Panc1 (cell line): Measurements from ENCODE around the gene CTSA. TPM values are rescaled to one million over a fixed set of nuclear protein-coding genes. Genes with fewer than 3 reads are reported as not detected.

Experiments
- ATAC-seq: fragments of 200-7000 bp; cut with Tn5 transposase; 2 replicates; pipeline ENCODE4 v1.9.1; 2020; ENCODE audit warnings: mild to moderate bottlenecking, moderate library complexity
- BruUV-seq: library from RNA; stranded (reverse); fragments of 400-500 nt; replicated peaks from 2 replicates; lab custom pipeline; 2021; lab: Mats Ljungman, UMichigan
- CTCF ChIA-PET: fragments of 300-600 bp; sonication (Branson Sonifier 250); formaldehyde crosslinking; loops from one replicate; lab custom pipeline; 2022; ENCODE audit warnings: antibody characterized with exemption; lab: Charles Lee
- POLR2A ChIA-PET: fragments of 300-600 bp; sonication (Branson Sonifier 250); formaldehyde crosslinking; loops from one replicate; lab custom pipeline; 2022; ENCODE audit warnings: antibody characterized with exemption; lab: Charles Lee
- DNase-seq: peaks from one replicate; pipeline ENCODE4 v3.0.0-alpha.2; 2010; ENCODE audit warnings: low read depth, low spot score
- H3K27ac ChIP-seq: 2 replicates; pipeline ENCODE4 v1.5.1; 2011; ENCODE audit warnings: mild to moderate bottlenecking, low read length, inconsistent platforms
- H3K27me3 ChIP-seq: fragments of 200-500 bp; sonication (Bioruptor generic); 2 replicates; pipeline ENCODE4 v1.6.0; 2014; ENCODE audit warnings: low read length, inconsistent platforms; ENCODE audit not compliant: control insufficient read depth, insufficient read depth
- H3K36me3 ChIP-seq: fragments of 200-500 bp; sonication (Bioruptor generic); 2 replicates; pipeline ENCODE4 v1.5.1; 2014; ENCODE audit warnings: inconsistent platforms, mild to moderate bottlenecking, low read length, moderate library complexity; ENCODE audit not compliant: control insufficient read depth, insufficient read depth
- H3K4me1 ChIP-seq: 2 replicates; pipeline ENCODE4 v1.5.1; 2011; ENCODE audit warnings: inconsistent platforms, mild to moderate bottlenecking, low read length, moderate library complexity; ENCODE audit not compliant: control insufficient read depth, insufficient read depth
- H3K4me3 ChIP-seq, 2 experiments: 2 replicates each; pipeline ENCODE4 v1.5.1; 2011 to 2012; ENCODE audit warnings: low read depth in 2 of 2, low read length in 2 of 2, mild to moderate bottlenecking in 2 of 2, inconsistent platforms in 1 of 2, moderate library complexity in 1 of 2
- H3K9me3 ChIP-seq: fragments of 200-500 bp; sonication (Bioruptor generic); 2 replicates; pipeline ENCODE4 v1.5.1; 2014; ENCODE audit warnings: low read depth, mild to moderate bottlenecking, inconsistent platforms, low read length, moderate library complexity; ENCODE audit not compliant: control insufficient read depth, insufficient read depth
- POLR2AphosphoS5 ChIP-seq: IDR thresholded peaks from 2 replicates; pipeline ENCODE4 v1.6.1; 2012; ENCODE audit warnings: mild to moderate bottlenecking, low read depth, low read length, moderate library complexity
- SIN3A ChIP-seq: IDR thresholded peaks from 2 replicates; pipeline ENCODE4 v1.6.1; 2012; ENCODE audit warnings: low read depth, mild to moderate bottlenecking, low read length, moderate library complexity, borderline replicate concordance; ENCODE audit not compliant: insufficient read depth
- TCF7L2 ChIP-seq: IDR thresholded peaks from 2 replicates; pipeline ENCODE4 v1.6.1; 2011; ENCODE audit warnings: mild to moderate bottlenecking, low read depth, low read length, inconsistent platforms
- in situ Hi-C: cut with HindIII; loops from 2 replicates; pipeline ENCODE4 v1.10.0; 2016; ENCODE audit warnings: low sequenced_read_pairs, low pct_unique_long_range_greater_than_20kb
- intact Hi-C: fragments of 100-400 bp; cut with micrococcal nuclease; formaldehyde crosslinking; loops from one replicate; pipeline ENCODE4 v1.10.0; 2022; ENCODE audit not compliant: unreplicated experiment
- total RNA-seq: library from RNA; stranded (reverse); gene quantifications from one replicate; pipeline ENCODE4 v1.2.1, GENCODE V29; 2021; ENCODE audit not compliant: unreplicated experiment
- TF ChIP-seq, protein P1 (sequence below), 2 experiments: IDR thresholded peaks; 2 replicates each; pipeline ENCODE4 v1.6.1; 2011 to 2012; ENCODE audit warnings: low read depth in 2 of 2, control low read depth in 1 of 2, low read length in 1 of 2, mild to moderate bottlenecking in 1 of 2, moderate library complexity in 1 of 2; ENCODE audit not compliant: insufficient read depth in 1 of 2
- TF ChIP-seq, protein P2 (sequence below): fragments of 450-650 bp; IDR thresholded peaks from 2 replicates; pipeline ENCODE4 v1.5.1; 2017; ENCODE audit warnings: mild to moderate bottlenecking

The CTSA gene
- total RNA-seq, 1 experiment from 2014 or later, result 232 TPM

DNA sequence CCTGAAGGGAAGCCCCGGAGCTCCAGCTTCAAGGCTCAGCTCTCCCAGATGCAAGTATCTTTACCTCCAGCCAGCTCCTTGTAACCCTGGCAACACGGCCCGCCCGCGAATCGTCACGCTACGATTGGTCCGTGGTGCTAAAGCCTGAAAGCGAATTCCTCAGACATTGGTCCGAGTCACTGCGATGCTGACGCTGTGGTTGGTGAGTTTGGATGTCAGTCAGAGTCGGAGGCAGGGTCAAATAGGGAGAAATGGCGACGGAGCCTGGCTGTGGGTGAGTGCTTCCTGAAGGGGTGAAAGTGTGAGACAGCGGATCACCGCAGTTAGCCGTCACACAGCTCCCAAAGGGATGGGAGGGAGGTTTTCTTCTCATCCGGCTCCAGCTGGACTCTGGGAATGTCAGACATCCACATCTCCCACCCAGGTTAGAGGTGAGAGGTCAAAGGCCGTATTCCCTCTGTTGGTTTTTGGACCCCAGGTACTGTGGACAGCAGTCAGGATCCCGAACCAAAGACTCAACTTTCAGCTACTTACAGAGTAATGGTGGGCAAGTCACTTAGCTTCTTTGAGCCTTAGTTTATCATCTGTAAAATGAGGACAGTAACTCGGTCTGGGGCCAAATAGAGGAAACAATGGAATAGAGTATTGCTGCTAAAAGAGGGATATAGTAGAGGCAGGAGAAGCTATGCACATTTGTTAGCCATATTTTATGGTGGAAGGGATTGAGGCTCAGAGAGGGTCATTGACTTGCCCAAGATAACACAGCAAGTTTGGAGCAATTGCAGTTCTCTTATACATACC is 9.9 kb upstream of the CTSA start, which contains the start of gene ZSWIM1:
Gene ZSWIM1, plus strand, starts transcription at position 240 of the 801 bp plus-strand sequence. CDS start 1,366 bp downstream, outside the sequence.
- TSS peak; percentile 92 for BruUV-seq
- peak within 1 kb of the TSS; percentile 95 for H3K27ac ChIP-seq
- intact Hi-C loops (no loop called here), in situ Hi-C loops (no loop called here)
- H3K9me3 ChIP-seq, result no peaks in the 10 kb centered on the region
- H3K27me3 ChIP-seq, result no peaks in the 10 kb centered on the region
- peaks cover 4% of the 10 kb centered on the region; the same call in 1 of the 2 replicates for H3K4me1 ChIP-seq
- H3K4me3 ChIP-seq, result peak within 1 kb of the TSS; percentile 70 to 95
- ATAC-seq (peak; percentile 99), DNase-seq (peak; percentile 98)
- 0 out of 2 replicates have a peak, but pooled peaks cover 2% of the 10 kb centered on the region for H3K36me3 ChIP-seq
- POLR2A ChIA-PET, result interaction anchor here (1.1 kb wide), 1 partner anchor 9 kb away, joined by 6 read pairs; no protein-coding TSS in a partner anchor
- TF ChIP-seq POLR2AphosphoS5, result peak; percentile 95
- TF ChIP-seq TCF7L2, result no peak
- no peak for TF ChIP-seq SIN3A
- TF ChIP-seq, protein P1, sequence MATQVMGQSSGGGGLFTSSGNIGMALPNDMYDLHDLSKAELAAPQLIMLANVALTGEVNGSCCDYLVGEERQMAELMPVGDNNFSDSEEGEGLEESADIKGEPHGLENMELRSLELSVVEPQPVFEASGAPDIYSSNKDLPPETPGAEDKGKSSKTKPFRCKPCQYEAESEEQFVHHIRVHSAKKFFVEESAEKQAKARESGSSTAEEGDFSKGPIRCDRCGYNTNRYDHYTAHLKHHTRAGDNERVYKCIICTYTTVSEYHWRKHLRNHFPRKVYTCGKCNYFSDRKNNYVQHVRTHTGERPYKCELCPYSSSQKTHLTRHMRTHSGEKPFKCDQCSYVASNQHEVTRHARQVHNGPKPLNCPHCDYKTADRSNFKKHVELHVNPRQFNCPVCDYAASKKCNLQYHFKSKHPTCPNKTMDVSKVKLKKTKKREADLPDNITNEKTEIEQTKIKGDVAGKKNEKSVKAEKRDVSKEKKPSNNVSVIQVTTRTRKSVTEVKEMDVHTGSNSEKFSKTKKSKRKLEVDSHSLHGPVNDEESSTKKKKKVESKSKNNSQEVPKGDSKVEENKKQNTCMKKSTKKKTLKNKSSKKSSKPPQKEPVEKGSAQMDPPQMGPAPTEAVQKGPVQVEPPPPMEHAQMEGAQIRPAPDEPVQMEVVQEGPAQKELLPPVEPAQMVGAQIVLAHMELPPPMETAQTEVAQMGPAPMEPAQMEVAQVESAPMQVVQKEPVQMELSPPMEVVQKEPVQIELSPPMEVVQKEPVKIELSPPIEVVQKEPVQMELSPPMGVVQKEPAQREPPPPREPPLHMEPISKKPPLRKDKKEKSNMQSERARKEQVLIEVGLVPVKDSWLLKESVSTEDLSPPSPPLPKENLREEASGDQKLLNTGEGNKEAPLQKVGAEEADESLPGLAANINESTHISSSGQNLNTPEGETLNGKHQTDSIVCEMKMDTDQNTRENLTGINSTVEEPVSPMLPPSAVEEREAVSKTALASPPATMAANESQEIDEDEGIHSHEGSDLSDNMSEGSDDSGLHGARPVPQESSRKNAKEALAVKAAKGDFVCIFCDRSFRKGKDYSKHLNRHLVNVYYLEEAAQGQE (IDR thresholded peaks at IDR 0.05; ENCODE audit: insufficient read depth in 1 of 2, low read depth in 2 of 2, low read length in 1 of 2), result peak in 1 of 2 experiments; percentile 47; a peak in 1 of 4 replicates
- TF ChIP-seq, protein P2, sequence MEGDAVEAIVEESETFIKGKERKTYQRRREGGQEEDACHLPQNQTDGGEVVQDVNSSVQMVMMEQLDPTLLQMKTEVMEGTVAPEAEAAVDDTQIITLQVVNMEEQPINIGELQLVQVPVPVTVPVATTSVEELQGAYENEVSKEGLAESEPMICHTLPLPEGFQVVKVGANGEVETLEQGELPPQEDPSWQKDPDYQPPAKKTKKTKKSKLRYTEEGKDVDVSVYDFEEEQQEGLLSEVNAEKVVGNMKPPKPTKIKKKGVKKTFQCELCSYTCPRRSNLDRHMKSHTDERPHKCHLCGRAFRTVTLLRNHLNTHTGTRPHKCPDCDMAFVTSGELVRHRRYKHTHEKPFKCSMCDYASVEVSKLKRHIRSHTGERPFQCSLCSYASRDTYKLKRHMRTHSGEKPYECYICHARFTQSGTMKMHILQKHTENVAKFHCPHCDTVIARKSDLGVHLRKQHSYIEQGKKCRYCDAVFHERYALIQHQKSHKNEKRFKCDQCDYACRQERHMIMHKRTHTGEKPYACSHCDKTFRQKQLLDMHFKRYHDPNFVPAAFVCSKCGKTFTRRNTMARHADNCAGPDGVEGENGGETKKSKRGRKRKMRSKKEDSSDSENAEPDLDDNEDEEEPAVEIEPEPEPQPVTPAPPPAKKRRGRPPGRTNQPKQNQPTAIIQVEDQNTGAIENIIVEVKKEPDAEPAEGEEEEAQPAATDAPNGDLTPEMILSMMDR, result no peak
- CTCF ChIA-PET, result interaction anchor here (0.9 to 2.2 kb wide), 2 partner anchors 9 to 10 kb away, joined by 3 to 5 read pairs; partner anchors contain the start of gene CTSA

DNA sequence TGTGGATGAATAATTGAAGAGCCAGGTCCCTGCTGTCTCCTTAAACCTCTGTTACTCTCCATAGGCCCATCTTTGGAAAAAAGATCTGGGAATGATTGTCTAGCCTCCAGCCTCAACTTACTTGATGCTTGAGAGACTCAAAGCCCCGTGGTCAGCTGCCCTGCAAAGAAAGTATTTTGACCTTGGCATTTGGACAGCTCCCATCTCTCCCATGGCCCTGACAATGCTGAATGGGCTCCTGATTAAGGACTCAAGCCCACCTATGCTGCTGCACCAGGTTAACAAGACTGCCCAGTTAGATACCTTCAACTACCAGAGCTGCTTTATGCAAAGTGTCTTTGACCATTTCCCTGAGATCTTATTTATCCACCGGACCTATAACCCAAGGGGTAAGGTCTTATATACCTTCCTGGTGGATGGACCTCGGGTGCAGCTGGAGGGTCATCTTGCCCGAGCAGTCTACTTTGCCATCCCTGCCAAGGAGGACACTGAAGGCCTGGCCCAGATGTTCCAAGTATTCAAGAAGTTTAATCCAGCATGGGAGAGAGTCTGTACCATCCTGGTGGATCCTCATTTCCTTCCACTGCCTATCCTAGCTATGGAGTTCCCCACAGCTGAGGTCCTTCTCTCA is 8.6 kb upstream of the CTSA start:
- peaks cover 4% of the 10 kb centered on the region; the same call in 1 of the 2 replicates for H3K4me1 ChIP-seq
- ChIA-PET CTCF (interaction anchor here (2.2 kb wide), 1 partner anchor 8 kb away, joined by 5 read pairs; no protein-coding TSS in a partner anchor), POLR2A (no interaction called here)
- no TSS peak for BruUV-seq
- no peak overlapping the region for H3K4me3 ChIP-seq
- H3K27ac ChIP-seq, result no peak overlapping the region
- in situ Hi-C loops, result no loop called here
- no peaks in the 10 kb centered on the region for H3K9me3 ChIP-seq
- intact Hi-C loops, result no loop called here
- ATAC-seq, result no peak
- H3K36me3 ChIP-seq, result 0 out of 2 replicates have a peak, but pooled peaks cover 2% of the 10 kb centered on the region
- no peak for DNase-seq
- no peaks in the 10 kb centered on the region for H3K27me3 ChIP-seq
- TF ChIP-seq, protein P1 (IDR thresholded peaks at IDR 0.05; ENCODE audit: insufficient read depth in 1 of 2, low read depth in 2 of 2, low read length in 1 of 2), result 0 out of 4 replicates have a peak, but pooled peaks of 1 of the 2 experiments have one; percentile 47
- no peak for TF ChIP-seq TCF7L2
